HepG2 (cell line): ENCODE measurements around the gene VAMP4. TPM values are rescaled to one million over a fixed set of nuclear protein-coding genes. Genes with fewer than 3 reads are reported as not detected.
A peak's percentile ranks its signal among the peaks of the same experiment; 100 is the strongest.

Experiments
- AKAP8 ChIP-seq: sonication (generic); formaldehyde crosslinking; IDR thresholded peaks from 2 replicates; pipeline ENCODE4 v1.5.1; 2020; ENCODE audit warnings: mild to moderate bottlenecking, missing genetic modification reagents
- CBX2 ChIP-seq, 2 experiments: fragments of 200-600 bp in 1 of 2; sonication (generic); formaldehyde crosslinking in 1 of 2; IDR thresholded peaks; 2 replicates each; pipeline versions ENCODE4 v1.7.0 to v1.8.1; 2018 to 2022; ENCODE audit warnings: low read depth in 2 of 2, low read length in 1 of 2, mild to moderate bottlenecking in 1 of 2, missing genetic modification reagents in 1 of 2
- SPEN ChIP-seq: sonication (generic); formaldehyde crosslinking; IDR thresholded peaks from 2 replicates; pipeline ENCODE4 v1.5.1; 2020; ENCODE audit warnings: low read depth, mild to moderate bottlenecking, missing genetic modification reagents
- ZBTB38 ChIP-seq: sonication (generic); formaldehyde crosslinking; IDR thresholded peaks from 2 replicates; pipeline ENCODE4 v1.5.1; 2020; ENCODE audit warnings: mild to moderate bottlenecking, missing genetic modification reagents
- ZFAT ChIP-seq: sonication (generic); formaldehyde crosslinking; conservative IDR thresholded peaks from 2 replicates; pipeline ENCODE4 v1.8.1; 2023; ENCODE audit warnings: missing genetic modification reagents, inconsistent platforms
- polyA plus RNA-seq, 8 experiments: library from polyadenylated mRNA; depleted of rRNA in 3 of 8; stranded (reverse) in 7 of 8; unstranded in 1 of 8; fragments of >200 nt; fragmentation: Illumina TruSeq in 4 of 8; extraction: Trizol in 4 of 8; gene quantifications; 2 replicates each; pipeline versions ENCODE4 v1.2.1 to v1.2.3, GENCODE V29; 2011 to 2016; ENCODE audit warnings: low read depth in 4 of 8, missing spikeins in 1 of 8, mixed read lengths in 1 of 8; ENCODE audit not compliant: insufficient read depth in 1 of 8
- total RNA-seq, 5 experiments: library from RNA; depleted of rRNA; stranded (reverse); fragments of >200 nt; fragmentation: Illumina TruSeq; extraction: Trizol; gene quantifications; 2 replicates each; pipeline ENCODE4 v1.2.3, GENCODE V29; 2016; ENCODE audit warnings: low read depth in 1 of 5
- TF ChIP-seq, protein P1 (sequence below), 2 experiments: fragments of 450-650 bp in 1 of 2; sonication (generic) in 1 of 2; formaldehyde crosslinking in 1 of 2; IDR thresholded peaks; 2 replicates each; pipeline versions ENCODE4 v1.6.1 to v1.8.0; 2016 to 2022; ENCODE audit warnings: antibody characterized with exemption in 1 of 2, mild to moderate bottlenecking in 1 of 2, missing genetic modification reagents in 1 of 2
- TF ChIP-seq, protein P2 (sequence below): sonication (generic); formaldehyde crosslinking; conservative IDR thresholded peaks from 2 replicates; pipeline ENCODE4 v1.4.0; 2020; ENCODE audit warnings: mild to moderate bottlenecking, missing genetic modification reagents, moderate library complexity

VAMP4 gene
- total and polyA plus RNA-seq, 2 of the 13 experiments (the other 11 are each of a cell fraction or from before 2014, with no cell fraction given): 1.4 to 2.0 TPM

DNA sequence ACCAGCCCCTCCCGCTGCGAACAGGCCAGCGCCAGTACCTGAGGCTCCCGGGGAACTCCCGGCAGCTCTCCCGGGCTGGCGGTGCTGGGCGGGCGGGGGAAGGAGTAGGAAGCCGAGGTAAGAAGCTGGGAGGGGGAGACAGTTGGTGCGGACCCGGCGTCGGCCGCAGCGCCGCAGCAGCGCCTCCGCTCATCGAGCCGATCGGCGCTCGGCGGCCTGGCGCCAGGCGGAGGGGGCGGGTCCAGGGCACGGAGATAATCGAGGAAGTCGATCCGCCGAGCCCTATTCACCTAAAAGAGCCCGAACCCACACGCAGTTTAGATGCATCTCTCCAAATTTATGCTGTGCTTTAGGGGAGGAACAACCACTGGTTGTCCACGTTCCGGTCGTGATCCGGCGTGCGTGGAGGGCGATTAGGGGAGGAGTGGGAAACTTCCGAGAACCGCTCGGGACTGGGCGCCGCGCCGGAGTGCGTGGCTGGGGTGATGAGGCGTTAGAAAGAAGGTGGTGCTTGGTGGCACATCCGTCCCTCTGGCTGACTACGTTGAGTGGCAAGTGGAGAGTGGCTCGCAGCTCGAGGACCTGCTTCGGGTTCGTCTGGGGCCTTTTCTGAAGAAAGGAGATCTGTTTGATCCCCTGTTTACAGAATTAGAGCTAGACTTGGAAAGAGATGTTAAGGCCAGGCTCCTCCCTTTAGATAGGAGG, at the start of gene VAMP4 (continued):
- TF ChIP-seq, protein P1, sequence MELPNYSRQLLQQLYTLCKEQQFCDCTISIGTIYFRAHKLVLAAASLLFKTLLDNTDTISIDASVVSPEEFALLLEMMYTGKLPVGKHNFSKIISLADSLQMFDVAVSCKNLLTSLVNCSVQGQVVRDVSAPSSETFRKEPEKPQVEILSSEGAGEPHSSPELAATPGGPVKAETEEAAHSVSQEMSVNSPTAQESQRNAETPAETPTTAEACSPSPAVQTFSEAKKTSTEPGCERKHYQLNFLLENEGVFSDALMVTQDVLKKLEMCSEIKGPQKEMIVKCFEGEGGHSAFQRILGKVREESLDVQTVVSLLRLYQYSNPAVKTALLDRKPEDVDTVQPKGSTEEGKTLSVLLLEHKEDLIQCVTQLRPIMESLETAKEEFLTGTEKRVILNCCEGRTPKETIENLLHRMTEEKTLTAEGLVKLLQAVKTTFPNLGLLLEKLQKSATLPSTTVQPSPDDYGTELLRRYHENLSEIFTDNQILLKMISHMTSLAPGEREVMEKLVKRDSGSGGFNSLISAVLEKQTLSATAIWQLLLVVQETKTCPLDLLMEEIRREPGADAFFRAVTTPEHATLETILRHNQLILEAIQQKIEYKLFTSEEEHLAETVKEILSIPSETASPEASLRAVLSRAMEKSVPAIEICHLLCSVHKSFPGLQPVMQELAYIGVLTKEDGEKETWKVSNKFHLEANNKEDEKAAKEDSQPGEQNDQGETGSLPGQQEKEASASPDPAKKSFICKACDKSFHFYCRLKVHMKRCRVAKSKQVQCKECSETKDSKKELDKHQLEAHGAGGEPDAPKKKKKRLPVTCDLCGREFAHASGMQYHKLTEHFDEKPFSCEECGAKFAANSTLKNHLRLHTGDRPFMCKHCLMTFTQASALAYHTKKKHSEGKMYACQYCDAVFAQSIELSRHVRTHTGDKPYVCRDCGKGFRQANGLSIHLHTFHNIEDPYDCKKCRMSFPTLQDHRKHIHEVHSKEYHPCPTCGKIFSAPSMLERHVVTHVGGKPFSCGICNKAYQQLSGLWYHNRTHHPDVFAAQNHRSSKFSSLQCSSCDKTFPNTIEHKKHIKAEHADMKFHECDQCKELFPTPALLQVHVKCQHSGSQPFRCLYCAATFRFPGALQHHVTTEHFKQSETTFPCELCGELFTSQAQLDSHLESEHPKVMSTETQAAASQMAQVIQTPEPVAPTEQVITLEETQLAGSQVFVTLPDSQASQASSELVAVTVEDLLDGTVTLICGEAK (IDR thresholded peaks at IDR 0.05): no peak
- TF ChIP-seq, protein P1 (CRISPR knock-in tag; IDR thresholded peaks at IDR 0.05): peak; percentile 54; the same call in 1 of the 2 replicates
- no peak for TF ChIP-seq ZBTB38 (CRISPR knock-in tag)
- no peak for TF ChIP-seq CBX2 (IDR thresholded peaks at IDR 0.05; ENCODE audit: low read depth, low read length)
- TF ChIP-seq CBX2 (CRISPR knock-in tag; IDR thresholded peaks at IDR 0.05; ENCODE audit: low read depth): no peak
- TF ChIP-seq ZFAT: no peak
- no peak for TF ChIP-seq AKAP8 (CRISPR knock-in tag)
- peak; percentile 88 for TF ChIP-seq SPEN (CRISPR knock-in tag)
- TF ChIP-seq, protein P2, sequence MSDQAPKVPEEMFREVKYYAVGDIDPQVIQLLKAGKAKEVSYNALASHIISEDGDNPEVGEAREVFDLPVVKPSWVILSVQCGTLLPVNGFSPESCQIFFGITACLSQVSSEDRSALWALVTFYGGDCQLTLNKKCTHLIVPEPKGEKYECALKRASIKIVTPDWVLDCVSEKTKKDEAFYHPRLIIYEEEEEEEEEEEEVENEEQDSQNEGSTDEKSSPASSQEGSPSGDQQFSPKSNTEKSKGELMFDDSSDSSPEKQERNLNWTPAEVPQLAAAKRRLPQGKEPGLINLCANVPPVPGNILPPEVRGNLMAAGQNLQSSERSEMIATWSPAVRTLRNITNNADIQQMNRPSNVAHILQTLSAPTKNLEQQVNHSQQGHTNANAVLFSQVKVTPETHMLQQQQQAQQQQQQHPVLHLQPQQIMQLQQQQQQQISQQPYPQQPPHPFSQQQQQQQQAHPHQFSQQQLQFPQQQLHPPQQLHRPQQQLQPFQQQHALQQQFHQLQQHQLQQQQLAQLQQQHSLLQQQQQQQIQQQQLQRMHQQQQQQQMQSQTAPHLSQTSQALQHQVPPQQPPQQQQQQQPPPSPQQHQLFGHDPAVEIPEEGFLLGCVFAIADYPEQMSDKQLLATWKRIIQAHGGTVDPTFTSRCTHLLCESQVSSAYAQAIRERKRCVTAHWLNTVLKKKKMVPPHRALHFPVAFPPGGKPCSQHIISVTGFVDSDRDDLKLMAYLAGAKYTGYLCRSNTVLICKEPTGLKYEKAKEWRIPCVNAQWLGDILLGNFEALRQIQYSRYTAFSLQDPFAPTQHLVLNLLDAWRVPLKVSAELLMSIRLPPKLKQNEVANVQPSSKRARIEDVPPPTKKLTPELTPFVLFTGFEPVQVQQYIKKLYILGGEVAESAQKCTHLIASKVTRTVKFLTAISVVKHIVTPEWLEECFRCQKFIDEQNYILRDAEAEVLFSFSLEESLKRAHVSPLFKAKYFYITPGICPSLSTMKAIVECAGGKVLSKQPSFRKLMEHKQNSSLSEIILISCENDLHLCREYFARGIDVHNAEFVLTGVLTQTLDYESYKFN (CRISPR knock-in tag): peak; percentile 40; the same call in 1 of the 2 replicates
